ENCODE measurements around the gene ARHGEF25.
"Not testable (repeated sequence)": the region's sequence is repeated elsewhere in the genome, so short reads cannot be mapped to it uniquely, and the experiment has no call there.

The ARHGEF25 gene

DNA sequence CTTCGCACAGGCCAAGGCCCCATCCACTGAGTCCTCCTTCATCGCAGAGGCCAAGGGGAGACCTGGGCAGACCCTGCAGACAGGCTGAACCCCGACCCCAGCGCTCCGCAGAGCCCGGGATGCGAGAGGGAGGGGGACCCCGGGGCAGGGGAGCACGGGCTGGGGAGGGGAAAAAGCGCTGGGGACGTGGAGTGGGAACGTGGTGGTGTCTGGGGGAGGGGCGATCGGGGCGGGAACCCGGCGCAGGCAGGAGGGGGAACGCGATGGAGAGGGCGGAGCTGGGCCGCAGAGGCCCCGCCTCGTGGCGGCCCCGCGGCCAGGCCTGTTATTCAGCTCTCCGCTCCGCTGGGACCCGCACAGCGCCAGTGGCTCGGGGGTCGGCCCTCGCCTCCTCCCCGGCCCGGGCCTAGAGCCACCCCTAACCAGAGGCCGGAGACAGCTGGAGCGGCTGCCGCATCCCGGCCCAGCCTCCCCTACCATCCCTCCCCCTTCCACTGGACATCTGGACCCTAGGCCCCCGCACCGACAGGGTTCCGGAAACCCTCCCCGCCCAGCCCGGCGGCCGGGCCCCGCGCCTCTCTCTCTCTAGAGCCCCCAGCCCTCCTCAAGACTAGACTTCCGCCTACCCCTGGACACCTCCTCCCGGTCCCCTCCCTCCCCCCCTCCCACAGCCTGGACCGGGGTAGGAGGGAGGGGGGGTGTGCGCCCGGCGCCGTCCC is at the start of gene ARHGEF25:
ARHGEF25 (plus strand) TSS at position 328 of the 719 bp plus-strand sequence. CDS start 460 bp downstream, outside the sequence.
- H3K36me3 ChIP-seq (ENCODE audit: insufficient read depth, low read length) = no peaks in the 10 kb centered on the region
- H3K9me3 ChIP-seq (ENCODE audit: control insufficient read depth, insufficient read depth, low read length) = no peaks in the 10 kb centered on the region
- peaks cover 10% of the 10 kb centered on the region; the same call in 1 of the 2 replicates for H3K4me1 ChIP-seq (ENCODE audit: insufficient read depth, low read length)
- peak within 1 kb of the TSS; percentile 74; the same call in 1 of the 2 replicates for H3K9ac ChIP-seq (ENCODE audit: low read depth, low read length)

- Histone ChIP-seq H3K9me3 (ENCODE audit: control insufficient read depth, insufficient read depth, low read length) (no peaks in the 10 kb centered on the region), H3K9ac (ENCODE audit: low read depth, low read length) (no peak overlapping the region), H3K4me1 (ENCODE audit: insufficient read depth, low read length) (no peaks in the 10 kb centered on the region), H3K36me3 (ENCODE audit: insufficient read depth, low read length) (no peaks in the 10 kb centered on the region)
These were observed 47.9 kb upstream of the ARHGEF25 start for GRCh38 chr12:57563358-57563757.

DNA sequence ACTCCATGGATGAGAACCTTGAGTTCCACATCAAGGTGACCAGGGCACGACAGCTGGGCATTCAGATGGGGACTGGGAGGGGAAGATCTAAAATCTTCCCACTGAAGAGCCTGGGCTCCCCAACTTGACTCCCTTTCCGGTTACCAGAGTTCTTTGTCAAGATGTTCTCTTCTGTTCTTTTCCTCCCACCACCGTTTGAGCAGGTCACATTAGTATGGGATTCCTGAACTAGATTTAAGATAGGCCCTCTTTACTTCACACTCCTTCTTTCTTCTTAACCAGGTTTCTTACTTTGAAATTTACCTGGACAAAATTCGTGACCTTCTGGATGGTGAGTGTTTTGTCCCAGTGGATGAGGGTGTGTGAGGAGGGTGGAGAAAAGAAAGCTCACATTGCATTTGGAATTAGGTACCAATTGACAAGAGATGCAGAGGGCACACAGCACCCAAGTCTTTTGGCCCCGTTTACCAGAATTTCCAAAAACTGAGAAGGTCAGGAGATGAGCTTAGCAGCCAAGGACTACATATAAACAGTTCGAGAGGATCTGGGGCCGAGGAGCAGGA is 47.0 kb upstream of the ARHGEF25 start:
- H3K4me1 ChIP-seq (ENCODE audit: insufficient read depth, low read length) = no peaks in the 10 kb centered on the region
- H3K36me3 ChIP-seq (ENCODE audit: insufficient read depth, low read length) = no peaks in the 10 kb centered on the region
- H3K9me3 ChIP-seq (ENCODE audit: control insufficient read depth, insufficient read depth, low read length) = no peaks in the 10 kb centered on the region
- H3K9ac ChIP-seq (ENCODE audit: low read depth, low read length) = no peak overlapping the region

DNA sequence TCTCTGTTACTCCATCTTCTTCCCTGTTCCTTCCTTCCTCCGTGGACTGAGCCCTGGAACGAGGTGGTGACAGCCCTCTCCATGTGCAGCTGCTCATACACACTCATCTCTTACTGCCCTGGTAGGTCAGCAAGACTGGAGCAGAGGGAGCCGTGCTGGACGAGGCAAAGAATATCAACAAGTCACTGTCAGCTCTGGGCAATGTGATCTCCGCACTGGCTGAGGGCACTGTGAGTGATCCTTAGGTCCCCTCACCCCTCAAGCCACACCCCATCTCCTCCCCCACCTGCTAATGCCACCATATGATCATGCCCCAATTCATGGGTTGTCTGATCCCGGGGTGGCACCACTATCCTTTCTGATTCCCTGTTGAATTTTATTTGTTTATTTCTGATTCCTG is 42.4 kb upstream of the ARHGEF25 start:
- H3K9me3 ChIP-seq (ENCODE audit: control insufficient read depth, insufficient read depth, low read length) = no peaks in the 10 kb centered on the region
- H3K4me1 ChIP-seq (ENCODE audit: insufficient read depth, low read length) = no peaks in the 10 kb centered on the region
- H3K36me3 ChIP-seq (ENCODE audit: insufficient read depth, low read length) = no peaks in the 10 kb centered on the region; the same call in 1 of the 2 replicates
- H3K9ac ChIP-seq (ENCODE audit: low read depth, low read length) = no peak overlapping the region

- Histone ChIP-seq H3K4me1 (ENCODE audit: insufficient read depth, low read length) (no peaks in the 10 kb centered on the region), H3K9me3 (ENCODE audit: control insufficient read depth, insufficient read depth, low read length) (no peaks in the 10 kb centered on the region), H3K9ac (ENCODE audit: low read depth, low read length) (no peak overlapping the region), H3K36me3 (ENCODE audit: insufficient read depth, low read length) (no peaks in the 10 kb centered on the region; the same call in 1 of the 2 replicates)
These were observed 41.4 kb upstream of the ARHGEF25 start for GRCh38 chr12:57569858-57570257.

- not testable (repeated sequence) for H3K4me1 ChIP-seq (ENCODE audit: insufficient read depth, low read length); H3K9ac ChIP-seq (ENCODE audit: low read depth, low read length); H3K9me3 ChIP-seq (ENCODE audit: control insufficient read depth, insufficient read depth, low read length); H3K36me3 ChIP-seq (ENCODE audit: insufficient read depth, low read length)
These were observed 40.8 kb upstream of the ARHGEF25 start for GRCh38 chr12:57570438-57570837.

- Histone ChIP-seq H3K9me3 (ENCODE audit: control insufficient read depth, insufficient read depth, low read length) (no peaks in the 10 kb centered on the region), H3K4me1 (ENCODE audit: insufficient read depth, low read length) (no peaks in the 10 kb centered on the region), H3K36me3 (ENCODE audit: insufficient read depth, low read length) (no peaks in the 10 kb centered on the region; the same call in 1 of the 2 replicates), H3K9ac (ENCODE audit: low read depth, low read length) (no peak overlapping the region)
These were observed 39.1 kb upstream of the ARHGEF25 start for GRCh38 chr12:57571926-57572762.

- H3K4me1 ChIP-seq (ENCODE audit: insufficient read depth, low read length) = no peaks in the 10 kb centered on the region
These were observed 36.4 kb upstream of the ARHGEF25 start for GRCh38 chr12:57574795-57575194.

GRCh38 chr12:57575771-57576612 is 35.2 kb upstream of the ARHGEF25 start:
- no peaks in the 10 kb centered on the region for H3K4me1 ChIP-seq (ENCODE audit: insufficient read depth, low read length)
- no peaks in the 10 kb centered on the region for H3K9me3 ChIP-seq (ENCODE audit: control insufficient read depth, insufficient read depth, low read length)
- H3K36me3 ChIP-seq (ENCODE audit: insufficient read depth, low read length) = no peaks in the 10 kb centered on the region; the same call in 1 of the 2 replicates
- H3K9ac ChIP-seq (ENCODE audit: low read depth, low read length) = no peak overlapping the region

More at GRCh38 chr12:57574795-57575194, 36.4 kb upstream of the ARHGEF25 start:
- no peaks in the 10 kb centered on the region; the same call in 1 of the 2 replicates for H3K36me3 ChIP-seq (ENCODE audit: insufficient read depth, low read length)
- no peaks in the 10 kb centered on the region for H3K9me3 ChIP-seq (ENCODE audit: control insufficient read depth, insufficient read depth, low read length)
- no peak overlapping the region for H3K9ac ChIP-seq (ENCODE audit: low read depth, low read length)

DNA sequence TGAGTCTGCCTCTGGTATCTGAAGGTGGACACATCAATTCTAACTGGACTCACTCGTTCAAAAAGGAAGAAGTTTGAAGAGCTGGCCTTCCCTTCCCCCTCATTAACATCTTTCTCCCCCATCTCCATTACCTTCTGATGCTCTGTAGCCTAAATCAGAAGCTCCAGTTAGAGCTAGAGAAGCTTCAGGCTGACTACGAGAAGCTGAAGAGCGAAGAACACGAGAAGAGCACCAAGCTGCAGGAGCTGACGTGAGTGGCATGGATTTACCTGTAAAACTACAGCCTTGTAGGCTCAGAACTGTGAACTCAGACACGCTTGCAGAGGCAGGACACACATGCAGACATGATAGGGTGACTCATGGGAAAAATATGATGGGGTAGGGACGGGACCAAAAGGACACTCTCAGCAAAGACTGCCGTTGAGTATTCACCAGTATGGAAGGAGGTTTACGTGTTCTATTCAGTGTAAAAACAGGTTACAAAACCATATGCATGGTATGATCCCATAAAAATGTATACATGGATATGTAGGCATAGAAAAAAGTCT is 34.5 kb upstream of the ARHGEF25 start:
- Histone ChIP-seq H3K9ac (ENCODE audit: low read depth, low read length) (no peak overlapping the region), H3K4me1 (ENCODE audit: insufficient read depth, low read length) (no peaks in the 10 kb centered on the region), H3K9me3 (ENCODE audit: control insufficient read depth, insufficient read depth, low read length) (no peaks in the 10 kb centered on the region), H3K36me3 (ENCODE audit: insufficient read depth, low read length) (no peaks in the 10 kb centered on the region; the same call in 1 of the 2 replicates)

DNA sequence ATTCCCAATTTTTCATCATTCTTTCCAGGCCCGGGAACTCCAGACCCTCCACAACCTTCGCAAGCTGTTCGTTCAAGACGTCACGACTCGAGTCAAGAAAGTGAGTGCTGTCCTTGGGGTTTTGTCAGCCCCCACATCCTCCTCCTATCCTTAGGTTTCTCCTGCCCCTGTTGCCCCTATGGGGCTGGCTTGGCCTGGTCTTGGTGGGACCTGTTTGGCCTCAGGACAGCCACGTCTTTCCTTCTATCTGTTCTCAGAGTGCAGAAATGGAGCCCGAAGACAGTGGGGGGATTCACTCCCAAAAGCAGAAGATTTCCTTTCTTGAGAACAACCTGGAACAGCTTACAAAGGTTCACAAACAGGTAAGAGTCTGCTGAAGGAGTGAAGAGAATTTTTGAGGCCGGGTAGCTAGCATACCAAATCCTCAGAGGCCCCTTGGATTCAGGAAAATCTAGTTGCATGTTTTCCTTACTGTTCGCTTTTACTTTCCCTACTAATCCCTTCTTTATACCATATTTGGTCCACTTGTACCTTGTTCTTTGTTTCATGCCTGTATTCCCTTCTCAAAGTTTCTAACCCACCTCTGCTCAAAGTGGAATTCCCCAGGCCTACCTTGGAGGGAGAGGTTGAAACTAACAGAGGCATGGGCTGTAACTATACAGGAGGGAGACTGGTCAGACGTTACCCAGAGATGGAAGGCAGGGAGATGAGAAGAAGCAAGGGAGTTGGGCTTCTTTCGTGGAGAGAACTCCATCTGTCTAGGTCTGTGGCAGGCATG is 33.1 kb upstream of the ARHGEF25 start:
- no peaks in the 10 kb centered on the region for H3K9me3 ChIP-seq (ENCODE audit: control insufficient read depth, insufficient read depth, low read length)
- no peaks in the 10 kb centered on the region for H3K4me1 ChIP-seq (ENCODE audit: insufficient read depth, low read length)
- no peak overlapping the region for H3K9ac ChIP-seq (ENCODE audit: low read depth, low read length)
- H3K36me3 ChIP-seq (ENCODE audit: insufficient read depth, low read length) = no peaks in the 10 kb centered on the region; the same call in 1 of the 2 replicates

- H3K4me1 ChIP-seq (ENCODE audit: insufficient read depth, low read length) = no peaks in the 10 kb centered on the region
- no peaks in the 10 kb centered on the region; the same call in 1 of the 2 replicates for H3K36me3 ChIP-seq (ENCODE audit: insufficient read depth, low read length)
- no peaks in the 10 kb centered on the region for H3K9me3 ChIP-seq (ENCODE audit: control insufficient read depth, insufficient read depth, low read length)
- H3K9ac ChIP-seq (ENCODE audit: low read depth, low read length) = no peak overlapping the region
These were observed 32.2 kb upstream of the ARHGEF25 start for GRCh38 chr12:57579011-57579410.
